ENCODE results near the gene NLRP6.

GRCh38 chr11:287821-288477 lies 9.7 kb downstream of the NLRP6 start:
- TF ChIP-seq CTCF (IDR thresholded peaks at IDR 0.05): no peak
- TF ChIP-seq FOXJ3 (CRISPR knock-in tag; IDR thresholded peaks at IDR 0.05): no peak

All from SK-N-SH (cell line).